Keratinocyte (primary cell): Measurements from ENCODE around the gene MAP1LC3B. TPM values are rescaled to one million over a fixed set of nuclear protein-coding genes. Genes with fewer than 3 reads are reported as not detected.

ENCODE experiments used
- DNase-seq: peaks from one replicate; pipeline ENCODE4 v3.0.0-alpha.2; 2011; ENCODE audit warnings: low read depth, missing footprints, low spot score
- FAIRE-seq: peaks from 2 replicates; lab custom pipeline; 2011; peaks lifted over from hg19 to GRCh38; lab: Jason Lieb, UNC
- H2AFZ ChIP-seq: 2 replicates; pipeline ENCODE4 v1.6.0; 2012; ENCODE audit warnings: low read length, control low read depth, inconsistent platforms; ENCODE audit not compliant: control insufficient read depth
- H3K27ac ChIP-seq: 2 replicates; pipeline ENCODE4 v1.5.1; 2011; ENCODE audit warnings: low read length; ENCODE audit not compliant: control insufficient read depth, insufficient read depth
- H3K27me3 ChIP-seq: 3 replicates; pipeline ENCODE4 v1.6.0; 2011; ENCODE audit warnings: low read length; ENCODE audit not compliant: control insufficient read depth, insufficient read depth; ENCODE audit errors: extremely low read depth
- H3K36me3 ChIP-seq, 2 experiments: 2 replicates in 1 of 2; 3 replicates in 1 of 2; pipeline ENCODE4 v1.5.1; 2011; ENCODE audit warnings: low read length in 2 of 2, mild to moderate bottlenecking in 1 of 2; ENCODE audit not compliant: control insufficient read depth in 2 of 2, insufficient read depth in 2 of 2; ENCODE audit errors: extremely low read depth in 1 of 2
- H3K4me1 ChIP-seq: 3 replicates; pipeline ENCODE4 v1.5.1; 2011; ENCODE audit warnings: low read length; ENCODE audit not compliant: control insufficient read depth, insufficient read depth; ENCODE audit errors: extremely low read depth
- H3K4me2 ChIP-seq: 3 replicates; pipeline ENCODE4 v1.6.0; 2011; ENCODE audit warnings: low read depth, low read length; ENCODE audit not compliant: control insufficient read depth, insufficient read depth; ENCODE audit errors: extremely low read depth
- H3K4me3 ChIP-seq, 3 experiments: fragments of 200-600 bp in 1 of 3; sonication (generic) in 1 of 3; 2 replicates in 2 of 3; 3 replicates in 1 of 3; pipeline ENCODE4 v1.5.1; 2011 to 2016; ENCODE audit warnings: low read length in 3 of 3, mild to moderate bottlenecking in 3 of 3, control low read depth in 2 of 3, inconsistent platforms in 1 of 3, low read depth in 1 of 3, mixed read lengths in 1 of 3, mixed run types in 1 of 3, moderate library complexity in 1 of 3; ENCODE audit not compliant: control insufficient read depth in 2 of 3, insufficient read depth in 2 of 3; ENCODE audit errors: extremely low read depth in 1 of 3
- H3K79me2 ChIP-seq: 2 replicates; pipeline ENCODE4 v1.6.0; 2012; ENCODE audit warnings: low read length; ENCODE audit not compliant: control insufficient read depth, insufficient read depth
- H3K9ac ChIP-seq: 3 replicates; pipeline ENCODE4 v1.6.0; 2011; ENCODE audit warnings: low read length; ENCODE audit not compliant: control insufficient read depth, insufficient read depth; ENCODE audit errors: extremely low read depth
- H3K9me1 ChIP-seq: 3 replicates; pipeline ENCODE4 v1.6.0; 2011; ENCODE audit warnings: low read length; ENCODE audit not compliant: control insufficient read depth, insufficient read depth; ENCODE audit errors: extremely low read depth
- H3K9me3 ChIP-seq: 2 replicates; pipeline ENCODE4 v1.5.1; 2012; ENCODE audit warnings: low read depth, low read length; ENCODE audit not compliant: control insufficient read depth
- H4K20me1 ChIP-seq: 3 replicates; pipeline ENCODE4 v1.6.0; 2011; ENCODE audit warnings: low read length; ENCODE audit not compliant: control insufficient read depth, insufficient read depth; ENCODE audit errors: extremely low read depth
- EZH2 ChIP-seq: IDR thresholded peaks from one replicate; pipeline ENCODE4 v1.6.1; 2012; ENCODE audit warnings: inconsistent platforms, mild to moderate bottlenecking, low read length, moderate library complexity
- dilution Hi-C: fragments of 300-500 bp; cut with MboI; formaldehyde crosslinking; loops from one replicate; pipeline ENCODE4 v1.7.0; 2020; ENCODE audit warnings: low sequenced_read_pairs; ENCODE audit not compliant: extremely low pct_ligation_motif_present
- polyA plus RNA-seq, 5 experiments: library from polyadenylated mRNA; depleted of rRNA in 3 of 5; stranded (reverse) in 3 of 5; stranded (forward) in 1 of 5; unstranded in 1 of 5; fragments of >200 nt; gene quantifications; 1 replicate in 1 of 5; 2 replicates in 3 of 5; 3 replicates in 1 of 5; pipeline versions ENCODE4 v1.2.1 to v1.2.3, GENCODE V29; 2011 to 2012; ENCODE audit warnings: missing spikeins in 2 of 5, low read depth in 1 of 5, low replicate concordance in 1 of 5
- TF ChIP-seq, protein P1 (sequence below), 3 experiments: IDR thresholded peaks in 1 of 3; conservative IDR thresholded peaks in 1 of 3; optimal IDR thresholded peaks in 1 of 3; 2 replicates in 2 of 3; 3 replicates in 1 of 3; pipeline versions ENCODE3 to v1.5.1; 2011; ENCODE audit warnings: low read length in 3 of 3, mild to moderate bottlenecking in 3 of 3, moderate library complexity in 2 of 3, control low read depth in 1 of 3, inconsistent platforms in 1 of 3; ENCODE audit not compliant: insufficient read depth in 2 of 3; ENCODE audit errors: extremely low read depth in 1 of 3

MAP1LC3B gene
- polyA plus RNA-seq, 1 donor (not counting 4 experiments of a cell fraction or from before 2014, with no cell fraction given) = 50.3 TPM

GRCh38 chr16:87350031-87350430, 42.1 kb upstream of the MAP1LC3B start:
- no peak overlapping the region for H3K27ac ChIP-seq
- H3K9me3 ChIP-seq = no peaks in the 10 kb centered on the region
- H3K9me1 ChIP-seq = no peaks in the 10 kb centered on the region
- DNase-seq (no peak), FAIRE-seq (no peak)
- H3K4me2 ChIP-seq = no peak overlapping the region
- dilution Hi-C loops = no loop called here
- H3K79me2 ChIP-seq = peaks cover 22% of the 10 kb centered on the region
- H3K4me1 ChIP-seq = peaks cover 5% of the 10 kb centered on the region
- H3K27me3 ChIP-seq = no peaks in the 10 kb centered on the region
- no peak overlapping the region for H3K4me3 ChIP-seq
- TF ChIP-seq, protein P1, sequence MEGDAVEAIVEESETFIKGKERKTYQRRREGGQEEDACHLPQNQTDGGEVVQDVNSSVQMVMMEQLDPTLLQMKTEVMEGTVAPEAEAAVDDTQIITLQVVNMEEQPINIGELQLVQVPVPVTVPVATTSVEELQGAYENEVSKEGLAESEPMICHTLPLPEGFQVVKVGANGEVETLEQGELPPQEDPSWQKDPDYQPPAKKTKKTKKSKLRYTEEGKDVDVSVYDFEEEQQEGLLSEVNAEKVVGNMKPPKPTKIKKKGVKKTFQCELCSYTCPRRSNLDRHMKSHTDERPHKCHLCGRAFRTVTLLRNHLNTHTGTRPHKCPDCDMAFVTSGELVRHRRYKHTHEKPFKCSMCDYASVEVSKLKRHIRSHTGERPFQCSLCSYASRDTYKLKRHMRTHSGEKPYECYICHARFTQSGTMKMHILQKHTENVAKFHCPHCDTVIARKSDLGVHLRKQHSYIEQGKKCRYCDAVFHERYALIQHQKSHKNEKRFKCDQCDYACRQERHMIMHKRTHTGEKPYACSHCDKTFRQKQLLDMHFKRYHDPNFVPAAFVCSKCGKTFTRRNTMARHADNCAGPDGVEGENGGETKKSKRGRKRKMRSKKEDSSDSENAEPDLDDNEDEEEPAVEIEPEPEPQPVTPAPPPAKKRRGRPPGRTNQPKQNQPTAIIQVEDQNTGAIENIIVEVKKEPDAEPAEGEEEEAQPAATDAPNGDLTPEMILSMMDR (optimal IDR thresholded peaks at IDR 0.05 in 1 of 3, IDR thresholded peaks at IDR 0.05 in 1 of 3, conservative IDR thresholded peaks at IDR 0.05 in 1 of 3; ENCODE audit: extremely low read depth in 1 of 3, insufficient read depth in 2 of 3, low read length in 3 of 3) = no peak
- TF ChIP-seq EZH2 = no peak
- H3K9ac ChIP-seq = no peak overlapping the region
- peaks cover 0 to 7% of the 10 kb centered on the region in 2 experiments for H3K36me3 ChIP-seq
- H2AFZ ChIP-seq = no peak overlapping the region
- no peaks in the 10 kb centered on the region for H4K20me1 ChIP-seq

- H3K27me3 ChIP-seq = no peaks in the 10 kb centered on the region
- no peaks in the 10 kb centered on the region for H3K9me3 ChIP-seq
- no peaks in the 10 kb centered on the region for H3K4me1 ChIP-seq
- no peak overlapping the region for H3K4me3 ChIP-seq
- no peak overlapping the region for H2AFZ ChIP-seq
- peaks cover 0 to 7% of the 10 kb centered on the region in 2 experiments for H3K36me3 ChIP-seq
- dilution Hi-C loops = no loop called here
- no peaks in the 10 kb centered on the region for H4K20me1 ChIP-seq
- H3K9me1 ChIP-seq = no peaks in the 10 kb centered on the region
- H3K79me2 ChIP-seq = peaks cover 20% of the 10 kb centered on the region
- no peak overlapping the region for H3K27ac ChIP-seq
- H3K9ac ChIP-seq = no peak overlapping the region
- FAIRE-seq = no peak
- TF ChIP-seq, protein P1 (optimal IDR thresholded peaks at IDR 0.05 in 1 of 3, IDR thresholded peaks at IDR 0.05 in 1 of 3, conservative IDR thresholded peaks at IDR 0.05 in 1 of 3; ENCODE audit: extremely low read depth in 1 of 3, insufficient read depth in 2 of 3, low read length in 3 of 3) = no peak
- TF ChIP-seq EZH2 = no peak
- no peak for DNase-seq
- no peak overlapping the region for H3K4me2 ChIP-seq
These were observed 41.3 kb upstream of the MAP1LC3B start for GRCh38 chr16:87350681-87351319.
